Left lung (tissue), 10 donors: Measurements from ENCODE around the gene DRD5. TPM values are rescaled to one million over a fixed set of nuclear protein-coding genes. Genes with fewer than 3 reads are reported as not detected.
"Not testable (repeated sequence)": the region's sequence is repeated elsewhere in the genome, so short reads cannot be mapped to it uniquely, and the experiment has no call there.

Source experiments
- ATAC-seq: fragments of 200-7000 bp; cut with Tn5 transposase; one replicate; pipeline ENCODE4 v1.9.1; 2020; ENCODE audit warnings: moderate library complexity
- DNase-seq, 4 donors: peaks; one replicate each; pipeline ENCODE4 v3.0.0-alpha.2; 2013 to 2020
- H3K27ac ChIP-seq, 2 donors: fragments of 200-600 bp; sonication (generic) in 1 of 2; one replicate each; pipeline versions ENCODE4 v1.5.0 to v1.8.0; 2020 to 2021
- H3K27me3 ChIP-seq, 2 donors: fragments of 200-600 bp; sonication (generic) in 1 of 2; one replicate each; pipeline versions ENCODE4 v1.5.0 to v1.8.0; 2020 to 2021
- H3K36me3 ChIP-seq, 2 donors: fragments of 200-600 bp; sonication (generic) in 1 of 2; one replicate each; pipeline versions ENCODE4 v1.5.0 to v1.8.0; 2020 to 2021
- H3K4me1 ChIP-seq, 2 donors: fragments of 200-600 bp; one replicate each; pipeline ENCODE4 v1.8.0; 2021
- H3K4me3 ChIP-seq, 2 donors: fragments of 200-600 bp; sonication (generic) in 1 of 2; one replicate each; pipeline versions ENCODE4 v1.5.0 to v1.8.0; 2020 to 2021; ENCODE audit warnings: mild to moderate bottlenecking in 1 of 2
- H3K9me3 ChIP-seq, 2 donors: fragments of 200-600 bp; sonication (generic) in 1 of 2; one replicate each; pipeline versions ENCODE4 v1.5.0 to v1.8.0; 2020 to 2021
- intact Hi-C, 2 donors: fragments of 100-400 bp; cut with DNase I; formaldehyde crosslinking; loops; one replicate each; pipeline versions ENCODE4 v1.11.2 to v1.14.2; 2022
- polyA plus RNA-seq, 6 donors: library from polyadenylated mRNA; unstranded; fragments of 120-200 nt; gene quantifications; one replicate each; pipeline ENCODE4 v1.2.1, GENCODE V29; 2013; ENCODE audit not compliant: insufficient read length in 6 of 6
- total RNA-seq, 2 donors: library from RNA; stranded (reverse); fragmentation: NEBNext Ultra II Directional; extraction: Animal tissue kit (Norgen Biotek cat#: 25700); gene quantifications; one replicate each; pipeline ENCODE4 v1.2.1, GENCODE V29; 2021
- TF ChIP-seq, protein P1 (sequence below), 2 donors: fragments of 200-600 bp; sonication (generic) in 1 of 2; IDR thresholded peaks; one replicate each; pipeline versions ENCODE4 v1.5.0 to v1.8.0; 2021; ENCODE audit warnings: antibody characterized with exemption in 2 of 2
- donor health status: DM: no; HTN: yes; CAD: no.
- donor health status: DM: no; HTN: no; CAD: no.

The DRD5 gene
- total and polyA plus RNA-seq, 8 donors, result 0.09 TPM; not detected in 7

GRCh38 chr4:9771034-9771433, 10.4 kb upstream of the DRD5 start:
- Histone ChIP-seq H3K27me3 (no peaks in the 10 kb centered on the region), H3K4me1 (peaks cover 0 to 10% of the 10 kb centered on the region in 2 donors), H3K27ac (no peak overlapping the region), H3K36me3 (no peaks in the 10 kb centered on the region), H3K9me3 (no peaks in the 10 kb centered on the region), H3K4me3 (no peak overlapping the region)
- TF ChIP-seq, protein P1, sequence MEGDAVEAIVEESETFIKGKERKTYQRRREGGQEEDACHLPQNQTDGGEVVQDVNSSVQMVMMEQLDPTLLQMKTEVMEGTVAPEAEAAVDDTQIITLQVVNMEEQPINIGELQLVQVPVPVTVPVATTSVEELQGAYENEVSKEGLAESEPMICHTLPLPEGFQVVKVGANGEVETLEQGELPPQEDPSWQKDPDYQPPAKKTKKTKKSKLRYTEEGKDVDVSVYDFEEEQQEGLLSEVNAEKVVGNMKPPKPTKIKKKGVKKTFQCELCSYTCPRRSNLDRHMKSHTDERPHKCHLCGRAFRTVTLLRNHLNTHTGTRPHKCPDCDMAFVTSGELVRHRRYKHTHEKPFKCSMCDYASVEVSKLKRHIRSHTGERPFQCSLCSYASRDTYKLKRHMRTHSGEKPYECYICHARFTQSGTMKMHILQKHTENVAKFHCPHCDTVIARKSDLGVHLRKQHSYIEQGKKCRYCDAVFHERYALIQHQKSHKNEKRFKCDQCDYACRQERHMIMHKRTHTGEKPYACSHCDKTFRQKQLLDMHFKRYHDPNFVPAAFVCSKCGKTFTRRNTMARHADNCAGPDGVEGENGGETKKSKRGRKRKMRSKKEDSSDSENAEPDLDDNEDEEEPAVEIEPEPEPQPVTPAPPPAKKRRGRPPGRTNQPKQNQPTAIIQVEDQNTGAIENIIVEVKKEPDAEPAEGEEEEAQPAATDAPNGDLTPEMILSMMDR (IDR thresholded peaks at IDR 0.05), result no peak
- DNase-seq (no peak), ATAC-seq (no peak)
- intact Hi-C loops, result no loop called here

DNA sequence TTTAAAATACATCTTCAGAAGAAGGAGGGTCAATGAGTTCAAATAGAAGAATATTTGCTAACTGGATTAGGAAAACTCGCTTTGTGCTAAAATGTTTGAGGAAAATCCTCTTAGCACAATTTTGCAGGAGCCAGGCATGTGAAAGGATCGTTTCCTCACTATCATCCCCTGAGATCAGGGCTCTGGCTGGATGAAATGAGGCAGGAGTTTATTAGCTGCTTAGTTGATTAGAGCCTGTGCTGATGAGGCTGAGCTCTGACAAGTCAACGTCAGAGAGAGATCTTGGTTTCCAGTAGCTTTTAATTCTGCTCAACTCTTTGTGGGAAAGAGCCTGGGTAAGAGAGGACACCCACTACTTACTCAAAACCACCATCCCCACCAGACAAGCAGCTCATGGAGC, 8.0 kb upstream of the DRD5 start:
- no peak for DNase-seq
- no peak for ATAC-seq
- Histone ChIP-seq H3K9me3 (no peaks in the 10 kb centered on the region), H3K36me3 (no peaks in the 10 kb centered on the region), H3K4me1 (peaks cover 0 to 10% of the 10 kb centered on the region in 2 donors), H3K27ac (no peak overlapping the region), H3K27me3 (peaks cover 0 to under 1% of the 10 kb centered on the region in 2 donors), H3K4me3 (no peak overlapping the region)
- TF ChIP-seq, protein P1 (IDR thresholded peaks at IDR 0.05), result no peak
- intact Hi-C loops, result no loop called here

DNA sequence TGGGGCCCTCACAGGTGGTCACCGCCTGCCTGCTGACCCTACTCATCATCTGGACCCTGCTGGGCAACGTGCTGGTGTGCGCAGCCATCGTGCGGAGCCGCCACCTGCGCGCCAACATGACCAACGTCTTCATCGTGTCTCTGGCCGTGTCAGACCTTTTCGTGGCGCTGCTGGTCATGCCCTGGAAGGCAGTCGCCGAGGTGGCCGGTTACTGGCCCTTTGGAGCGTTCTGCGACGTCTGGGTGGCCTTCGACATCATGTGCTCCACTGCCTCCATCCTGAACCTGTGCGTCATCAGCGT, 652 bp downstream of the DRD5 start:
- no peaks in the 10 kb centered on the region for H3K36me3 ChIP-seq
- H3K4me1 ChIP-seq, result no peaks in the 10 kb centered on the region
- H3K27me3 ChIP-seq, result peaks cover 7 to 53% of the 10 kb centered on the region in 2 donors
- DNase-seq, result no peak
- H3K9me3 ChIP-seq, result no peaks in the 10 kb centered on the region
- intact Hi-C loops, result no loop called here
- H3K4me3 ChIP-seq, result no peak overlapping the region
- ATAC-seq, result no peak
- H3K27ac ChIP-seq, result no peak overlapping the region
- TF ChIP-seq, protein P1 (IDR thresholded peaks at IDR 0.05), result no peak

DNA sequence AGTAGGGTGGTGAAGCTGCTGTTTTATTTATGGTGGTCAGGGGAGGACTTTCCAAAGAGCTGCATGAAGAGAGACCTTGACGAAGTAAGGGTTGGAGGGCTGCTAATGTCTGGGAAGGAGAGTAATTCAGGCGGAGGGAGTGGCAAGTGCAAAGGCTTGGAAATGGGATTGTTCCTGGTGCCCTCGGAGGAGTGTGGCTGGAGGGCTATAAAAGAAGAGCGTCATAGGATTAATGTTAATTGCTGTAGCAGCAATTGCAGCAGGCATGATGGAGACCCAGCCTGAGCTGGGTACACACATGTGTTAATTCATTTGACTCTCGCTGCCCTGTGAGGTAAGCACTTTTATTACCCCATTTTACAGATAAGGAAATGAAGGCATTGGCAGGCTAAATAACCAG, 4.5 kb downstream of the DRD5 start:
- H3K4me3 ChIP-seq, DNase-seq, H3K4me1 ChIP-seq, H3K36me3 ChIP-seq, H3K9me3 ChIP-seq, ATAC-seq, intact Hi-C loops, H3K27ac ChIP-seq: not testable (repeated sequence)
- H3K27me3 ChIP-seq, result peaks cover under 1 to 30% of the 10 kb centered on the region in 2 donors

DNA sequence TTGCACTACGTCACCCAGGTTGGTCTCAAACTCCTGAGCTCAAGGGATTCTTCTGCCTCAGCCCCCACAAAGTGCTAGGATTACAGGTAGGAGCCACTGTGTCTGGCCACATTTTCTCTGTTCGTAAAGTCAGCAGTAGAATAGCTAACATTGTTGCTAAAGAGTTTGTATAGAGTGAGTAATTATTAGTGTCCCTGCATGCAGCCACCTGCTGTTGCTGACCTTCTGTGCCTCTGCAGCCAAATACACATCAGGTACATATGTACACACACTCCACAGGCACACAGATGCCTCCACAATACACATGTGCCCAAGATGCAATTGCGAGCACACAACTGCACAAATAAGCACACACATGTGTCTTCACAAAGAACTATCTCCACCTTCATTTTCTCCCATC, 10.9 kb downstream of the DRD5 start:
- TF ChIP-seq, protein P1 (IDR thresholded peaks at IDR 0.05), result no peak
- no peaks in the 10 kb centered on the region for H3K36me3 ChIP-seq
- H3K27ac ChIP-seq, result no peak overlapping the region
- no peak for DNase-seq
- H3K4me1 ChIP-seq, result no peaks in the 10 kb centered on the region
- no peak overlapping the region for H3K4me3 ChIP-seq
- no peak for ATAC-seq
- H3K9me3 ChIP-seq, result no peaks in the 10 kb centered on the region
- intact Hi-C loops, result no loop called here
- no peaks in the 10 kb centered on the region for H3K27me3 ChIP-seq

DNA sequence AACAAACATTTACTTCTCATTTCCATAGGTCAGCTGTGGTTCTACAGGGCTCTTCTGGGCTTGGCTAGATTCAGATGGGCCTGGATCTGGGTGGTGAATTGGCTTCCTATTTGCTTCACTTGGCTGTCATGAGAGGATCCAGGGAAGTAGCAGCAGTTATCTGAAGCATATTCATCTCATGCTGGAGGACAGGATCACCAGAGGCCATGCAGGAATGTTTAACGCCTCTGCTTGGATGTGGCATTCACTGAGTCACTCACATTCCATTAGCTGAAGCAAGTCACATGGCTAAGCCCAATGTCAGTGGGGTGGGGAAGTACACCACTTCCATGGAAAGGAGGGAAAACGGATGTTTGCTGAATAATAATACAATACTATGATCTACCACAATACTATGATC, 15.2 kb downstream of the DRD5 start:
- H3K4me3 ChIP-seq, H3K4me1 ChIP-seq, DNase-seq, H3K36me3 ChIP-seq, H3K9me3 ChIP-seq, ATAC-seq, intact Hi-C loops, H3K27ac ChIP-seq: not testable (repeated sequence)
- peaks cover 0 to 13% of the 10 kb centered on the region in 2 donors for H3K27me3 ChIP-seq
